Measurements from ENCODE around the gene RAB5B. TPM values are rescaled to one million over a fixed set of nuclear protein-coding genes. Genes with fewer than 3 reads are reported as not detected.
"Not testable (repeated sequence)": the region's sequence is repeated elsewhere in the genome, so short reads cannot be mapped to it uniquely, and the experiment has no call there.

Gene RAB5B
- total and polyA plus RNA-seq, 2 donors (not counting 3 experiments of a cell fraction or from before 2014, with no cell fraction given), result 103 to 105 TPM

DNA sequence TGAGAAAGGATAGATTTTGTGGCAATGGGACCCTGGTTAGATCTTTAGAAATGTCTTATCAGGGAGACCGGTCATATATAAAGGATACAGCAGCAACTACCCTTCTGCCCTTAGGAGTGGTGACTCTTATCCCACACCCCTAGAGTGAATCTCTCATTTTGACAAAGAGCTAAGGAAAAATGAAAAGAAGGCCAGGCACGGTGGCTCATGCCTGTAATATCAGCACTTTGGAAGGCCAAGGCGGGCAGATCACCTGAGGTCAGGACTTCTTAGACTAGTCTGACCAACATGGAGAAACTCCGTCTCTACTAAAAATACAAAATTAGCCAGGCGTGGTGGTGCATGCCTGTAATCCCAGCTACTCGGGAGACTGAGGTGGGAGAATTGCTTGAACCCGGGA lies 12.1 kb downstream of the RAB5B start:
- not testable (repeated sequence) for BruUV-seq (replicated peaks)
- POLR2A ChIA-PET, result interaction anchor here (1.2 kb wide), 1 partner anchor 12 kb away, joined by 3 read pairs; the partner anchor contains the start of gene RAB5B

DNA sequence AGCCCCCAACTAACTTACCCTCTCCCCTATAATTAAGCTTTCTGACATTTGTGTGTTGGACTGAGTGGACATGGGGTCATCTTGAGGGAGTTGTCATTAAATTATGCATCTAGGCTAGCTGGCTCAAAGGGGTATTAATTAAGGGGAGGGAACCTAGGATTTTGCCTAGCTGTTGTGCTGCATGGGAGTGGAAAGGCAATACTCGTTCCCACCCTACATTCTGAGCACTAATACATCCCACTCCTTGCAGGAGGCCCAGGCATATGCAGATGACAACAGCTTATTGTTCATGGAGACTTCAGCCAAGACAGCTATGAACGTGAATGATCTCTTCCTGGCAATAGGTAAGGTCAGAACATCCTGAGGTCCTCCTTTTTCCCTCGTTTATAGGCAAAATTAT lies 17.2 kb downstream of the RAB5B start:
- intact Hi-C loops (cut with micrococcal nuclease), result no loop called here
- Histone ChIP-seq H3K4me2 (ENCODE audit: insufficient read depth, low read length) (no peak overlapping the region), H3K9ac (replicated peaks; ENCODE audit: extremely low read depth, insufficient read depth, low read length) (no peak overlapping the region), H3K79me2 (ENCODE audit: control insufficient read depth, insufficient read depth, low read length) (no peaks in the 10 kb centered on the region), H2AFZ (ENCODE audit: low read depth, low read length) (no peak overlapping the region), H3K27me3 (ENCODE audit: control insufficient read depth in 2 of 2, insufficient read depth in 2 of 2, low read length in 2 of 2) (no peaks in the 10 kb centered on the region), H3K4me3 (replicated peaks in 1 of 3; ENCODE audit: insufficient read depth in 1 of 3, low read depth in 1 of 3, low read length in 3 of 3) (no peak overlapping the region), H4K20me1 (replicated peaks; ENCODE audit: control insufficient read depth, extremely low read depth, insufficient read depth, low read length) (no peaks in the 10 kb centered on the region), H3K27ac (ENCODE audit: insufficient read depth, low read depth, low read length) (no peak overlapping the region), H3K9me3 (replicated peaks; ENCODE audit: control insufficient read depth, insufficient read depth, low read length) (no peaks in the 10 kb centered on the region), H3K36me3 (ENCODE audit: control insufficient read depth in 2 of 2, extremely low read depth in 1 of 2, insufficient read depth in 2 of 2, low read length in 2 of 2) (peaks cover 27 to 31% of the 10 kb centered on the region in 2 experiments), H3K9me1 (replicated peaks; ENCODE audit: control insufficient read depth, extremely low read depth, insufficient read depth, low read length) (no peaks in the 10 kb centered on the region), H3K4me1 (ENCODE audit: control insufficient read depth, extremely low read depth, insufficient read depth, low read length) (no peaks in the 10 kb centered on the region)
- FAIRE-seq, result no peak
- dilution Hi-C loops (cut with MboI; ENCODE audit: extremely low pct_ligation_motif_present, low sequenced_read_pairs), result no loop called here
- ChIA-PET POLR2A (no interaction called here), CTCF (interaction anchor here (1.2 kb wide), 1 partner anchor 38 kb away, joined by 9 read pairs; no protein-coding TSS in a partner anchor)
- no TSS peak for BruUV-seq (replicated peaks)
- TF ChIP-seq POLR2AphosphoS5 (IDR thresholded peaks at IDR 0.05; ENCODE audit: insufficient read depth, low read depth, low read length) (no peak), JUN (IDR thresholded peaks at IDR 0.05; ENCODE audit: borderline replicate concordance, insufficient read depth, insufficient read length, low read depth) (no peak), MYC (IDR thresholded peaks at IDR 0.05; ENCODE audit: low read depth, low read length) (no peak), GATA2 (IDR thresholded peaks at IDR 0.05; ENCODE audit: insufficient read depth, insufficient read length, low read depth, low read length) (no peak), POLR2A (IDR thresholded peaks at IDR 0.05; ENCODE audit: low read depth, low read length) (no peak), FOS (IDR thresholded peaks at IDR 0.05; ENCODE audit: borderline replicate concordance, insufficient read depth, low read length) (no peak), EZH2 (IDR thresholded peaks at IDR 0.05; ENCODE audit: borderline replicate concordance, low read depth, low read length, severe bottlenecking) (no peak)
- TF ChIP-seq, protein P1, sequence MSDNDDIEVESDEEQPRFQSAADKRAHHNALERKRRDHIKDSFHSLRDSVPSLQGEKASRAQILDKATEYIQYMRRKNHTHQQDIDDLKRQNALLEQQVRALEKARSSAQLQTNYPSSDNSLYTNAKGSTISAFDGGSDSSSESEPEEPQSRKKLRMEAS (IDR thresholded peaks at IDR 0.05; ENCODE audit: insufficient read depth, insufficient read length), result no peak
- TF ChIP-seq, protein P2, sequence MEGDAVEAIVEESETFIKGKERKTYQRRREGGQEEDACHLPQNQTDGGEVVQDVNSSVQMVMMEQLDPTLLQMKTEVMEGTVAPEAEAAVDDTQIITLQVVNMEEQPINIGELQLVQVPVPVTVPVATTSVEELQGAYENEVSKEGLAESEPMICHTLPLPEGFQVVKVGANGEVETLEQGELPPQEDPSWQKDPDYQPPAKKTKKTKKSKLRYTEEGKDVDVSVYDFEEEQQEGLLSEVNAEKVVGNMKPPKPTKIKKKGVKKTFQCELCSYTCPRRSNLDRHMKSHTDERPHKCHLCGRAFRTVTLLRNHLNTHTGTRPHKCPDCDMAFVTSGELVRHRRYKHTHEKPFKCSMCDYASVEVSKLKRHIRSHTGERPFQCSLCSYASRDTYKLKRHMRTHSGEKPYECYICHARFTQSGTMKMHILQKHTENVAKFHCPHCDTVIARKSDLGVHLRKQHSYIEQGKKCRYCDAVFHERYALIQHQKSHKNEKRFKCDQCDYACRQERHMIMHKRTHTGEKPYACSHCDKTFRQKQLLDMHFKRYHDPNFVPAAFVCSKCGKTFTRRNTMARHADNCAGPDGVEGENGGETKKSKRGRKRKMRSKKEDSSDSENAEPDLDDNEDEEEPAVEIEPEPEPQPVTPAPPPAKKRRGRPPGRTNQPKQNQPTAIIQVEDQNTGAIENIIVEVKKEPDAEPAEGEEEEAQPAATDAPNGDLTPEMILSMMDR (IDR thresholded peaks at IDR 0.05; ENCODE audit: extremely low read depth in 1 of 2, insufficient read depth in 1 of 2, low read depth in 1 of 2, low read length in 2 of 2), result no peak
- no peak for DNase-seq (ENCODE audit: low read depth, low spot score)

More for the DNA sequence above, 12.1 kb downstream of the RAB5B start:
- DNase-seq (ENCODE audit: low read depth, low spot score); H3K9ac ChIP-seq (replicated peaks; ENCODE audit: extremely low read depth, insufficient read depth, low read length); H4K20me1 ChIP-seq (replicated peaks; ENCODE audit: control insufficient read depth, extremely low read depth, insufficient read depth, low read length); H3K27ac ChIP-seq (ENCODE audit: insufficient read depth, low read depth, low read length); H3K4me2 ChIP-seq (ENCODE audit: insufficient read depth, low read length); FAIRE-seq; H3K9me1 ChIP-seq (replicated peaks; ENCODE audit: control insufficient read depth, extremely low read depth, insufficient read depth, low read length); H3K4me1 ChIP-seq (ENCODE audit: control insufficient read depth, extremely low read depth, insufficient read depth, low read length); H3K27me3 ChIP-seq (ENCODE audit: control insufficient read depth in 2 of 2, insufficient read depth in 2 of 2, low read length in 2 of 2); H3K79me2 ChIP-seq (ENCODE audit: control insufficient read depth, insufficient read depth, low read length); intact Hi-C loops (cut with micrococcal nuclease); H3K9me3 ChIP-seq (replicated peaks; ENCODE audit: control insufficient read depth, insufficient read depth, low read length); H2AFZ ChIP-seq (ENCODE audit: low read depth, low read length); H3K4me3 ChIP-seq (replicated peaks in 1 of 3; ENCODE audit: insufficient read depth in 1 of 3, low read depth in 1 of 3, low read length in 3 of 3): not testable (repeated sequence)
- H3K36me3 ChIP-seq (ENCODE audit: control insufficient read depth in 2 of 2, extremely low read depth in 1 of 2, insufficient read depth in 2 of 2, low read length in 2 of 2), result peaks cover 17 to 21% of the 10 kb centered on the region in 2 experiments
- dilution Hi-C loops (cut with MboI; ENCODE audit: extremely low pct_ligation_motif_present, low sequenced_read_pairs), result loop anchor here (10.0 kb wide), 1 partner anchor 231 kb away; no protein-coding TSS in a partner anchor
- CTCF ChIA-PET, result interaction anchor here (0.6 to 3.1 kb wide), 6 partner anchors 10 to 247 kb away, joined by 3 to 20 read pairs (median 5); partner anchors contain the start of genes RAB5B and SUOX

All from endothelial cell of umbilical vein (primary cell).